HG03439 (cell line): Measurements from ENCODE around the gene GNAQ.

ENCODE experiments used
- ATAC-seq: cut with Tn5 transposase; IDR thresholded peaks from one replicate; pipeline ENCODE4 v1.9.1; 2021; ENCODE audit warnings: mild to moderate bottlenecking, moderate library complexity; ENCODE audit not compliant: unreplicated experiment

The GNAQ gene

GRCh38 chr9:77977210-77977611 lies 54.4 kb downstream of the GNAQ start:
- no peak for ATAC-seq

- ATAC-seq: no peak
Measured at GRCh38 chr9:77975806-77976205, 55.8 kb downstream of the GNAQ start.

DNA sequence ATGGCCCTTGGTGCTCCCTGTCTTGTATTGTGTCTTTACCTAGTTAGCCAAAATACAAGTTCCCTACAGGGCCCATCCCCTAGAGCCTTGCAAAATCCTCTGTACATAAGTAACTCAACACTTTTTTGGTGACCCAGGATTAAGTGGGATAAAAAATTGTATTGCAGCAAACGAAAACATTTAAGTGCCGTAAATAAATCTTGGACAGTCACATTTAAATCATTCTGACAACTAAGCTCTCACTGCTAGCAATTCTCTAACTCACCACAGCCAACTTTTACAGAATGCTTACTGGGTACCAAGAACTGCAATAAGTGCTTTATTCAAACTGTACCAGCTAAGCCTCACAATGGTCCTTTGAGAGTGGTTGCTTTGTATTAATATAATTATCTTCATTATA lies 56.6 kb downstream of the GNAQ start:
- ATAC-seq: no peak

GRCh38 chr9:77974434-77974833 lies 57.2 kb downstream of the GNAQ start:
- ATAC-seq: no peak

GRCh38 chr9:77969083-77969482 lies 62.5 kb downstream of the GNAQ start:
- ATAC-seq: no peak

DNA sequence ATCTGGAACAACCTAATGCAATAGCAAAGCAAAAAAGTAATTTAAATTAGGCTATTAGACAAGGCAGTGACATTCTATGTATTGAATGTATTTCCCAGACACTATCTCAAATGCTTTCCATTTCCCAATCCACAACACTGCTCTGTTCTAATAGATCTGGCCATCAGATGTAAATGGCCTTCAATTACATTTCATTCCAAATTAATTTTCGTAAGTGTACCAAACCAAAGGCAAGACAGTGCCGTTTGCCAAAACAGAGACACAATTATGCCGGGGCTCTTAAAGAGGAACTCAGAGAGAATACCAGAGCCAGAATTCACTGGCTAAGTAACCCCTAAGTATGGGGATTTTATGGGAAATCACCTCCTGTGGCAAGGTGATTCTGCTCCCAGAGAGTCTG lies 63.1 kb downstream of the GNAQ start:
- no peak for ATAC-seq

GRCh38 chr9:77966718-77967117 lies 64.9 kb downstream of the GNAQ start:
- no peak for ATAC-seq

DNA sequence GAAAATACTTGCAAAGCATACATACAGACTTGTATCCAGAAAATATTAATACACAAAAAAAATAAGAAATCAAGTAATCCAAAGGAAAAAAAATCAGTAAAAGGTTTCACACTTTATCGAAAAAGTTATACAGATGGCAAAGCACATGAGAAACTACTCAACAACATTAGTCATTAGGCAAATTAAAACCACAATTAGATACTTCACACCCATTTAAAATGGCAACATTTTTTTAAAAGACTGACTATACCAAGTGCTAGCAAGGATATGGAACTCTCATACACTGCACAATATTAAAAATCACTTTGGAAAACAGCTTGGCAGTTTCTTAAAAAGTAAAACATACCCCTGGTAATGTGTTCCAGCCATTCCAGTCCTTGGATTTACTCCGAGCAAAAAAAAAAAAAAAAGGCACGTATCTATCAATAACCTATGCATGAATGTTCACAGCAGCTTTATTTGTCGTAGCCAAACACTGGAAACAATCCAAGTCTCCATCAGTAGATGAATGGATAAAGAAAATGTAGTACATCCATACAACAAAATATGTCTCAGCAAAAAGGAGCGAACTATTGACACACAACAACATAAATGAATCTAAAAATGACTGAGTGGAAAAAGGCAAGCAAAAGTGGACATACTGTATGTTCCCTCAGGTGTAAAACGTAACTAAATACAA lies 66.0 kb downstream of the GNAQ start:
- ATAC-seq: no peak

GRCh38 chr9:77964258-77964657 lies 67.4 kb downstream of the GNAQ start:
- ATAC-seq: no peak

DNA sequence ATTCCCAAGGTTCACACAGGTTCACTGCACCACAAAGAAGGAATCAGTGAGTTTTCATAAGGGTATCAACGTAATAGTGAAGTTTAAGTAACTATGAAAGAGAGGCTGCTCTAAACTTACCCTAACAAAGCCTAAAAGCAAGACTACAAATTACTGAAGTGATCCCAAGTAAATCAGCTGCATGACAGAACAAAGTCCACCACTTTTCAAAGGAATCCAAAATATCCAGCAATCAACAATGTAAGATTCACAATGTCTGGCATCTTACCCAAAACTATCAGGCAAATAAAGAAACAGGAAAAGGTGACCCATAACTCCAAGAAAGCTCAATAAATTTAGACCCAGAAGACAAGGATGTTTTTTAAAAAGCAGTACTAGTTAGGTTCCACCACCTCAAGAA lies 70.1 kb downstream of the GNAQ start:
- ATAC-seq: no peak

GRCh38 chr9:77960356-77961153 lies 71.1 kb downstream of the GNAQ start:
- ATAC-seq: no peak

- no peak for ATAC-seq
Measured at GRCh38 chr9:77959803-77960202, 71.8 kb downstream of the GNAQ start.

DNA sequence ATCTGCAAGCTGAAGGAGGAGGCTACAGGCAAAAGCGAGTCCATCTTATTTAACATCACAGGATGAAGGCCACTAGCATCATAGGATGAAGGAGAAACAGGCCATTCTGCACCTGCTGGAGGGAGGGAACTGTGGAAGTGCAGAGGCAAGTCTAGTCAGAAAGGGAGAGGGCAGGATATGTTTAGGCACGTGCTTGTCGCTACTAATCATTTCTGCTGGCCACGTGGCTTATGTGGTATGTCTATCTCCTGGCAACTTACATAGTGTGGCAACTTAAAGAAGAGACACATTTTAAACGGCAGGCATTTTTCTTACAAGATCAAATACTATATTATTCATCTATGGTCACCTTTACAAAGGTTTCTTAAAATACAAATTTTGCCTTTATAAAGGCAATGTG lies 74.0 kb downstream of the GNAQ start:
- no peak for ATAC-seq

- no peak for ATAC-seq
Measured at GRCh38 chr9:77956555-77956954, 75.1 kb downstream of the GNAQ start.

GRCh38 chr9:77954666-77955015 lies 77.0 kb downstream of the GNAQ start:
- no peak for ATAC-seq

- ATAC-seq: no peak
Measured at GRCh38 chr9:77954013-77954665, 77.5 kb downstream of the GNAQ start.

- ATAC-seq: no peak
Measured at GRCh38 chr9:77953590-77953989, 78.0 kb downstream of the GNAQ start.

DNA sequence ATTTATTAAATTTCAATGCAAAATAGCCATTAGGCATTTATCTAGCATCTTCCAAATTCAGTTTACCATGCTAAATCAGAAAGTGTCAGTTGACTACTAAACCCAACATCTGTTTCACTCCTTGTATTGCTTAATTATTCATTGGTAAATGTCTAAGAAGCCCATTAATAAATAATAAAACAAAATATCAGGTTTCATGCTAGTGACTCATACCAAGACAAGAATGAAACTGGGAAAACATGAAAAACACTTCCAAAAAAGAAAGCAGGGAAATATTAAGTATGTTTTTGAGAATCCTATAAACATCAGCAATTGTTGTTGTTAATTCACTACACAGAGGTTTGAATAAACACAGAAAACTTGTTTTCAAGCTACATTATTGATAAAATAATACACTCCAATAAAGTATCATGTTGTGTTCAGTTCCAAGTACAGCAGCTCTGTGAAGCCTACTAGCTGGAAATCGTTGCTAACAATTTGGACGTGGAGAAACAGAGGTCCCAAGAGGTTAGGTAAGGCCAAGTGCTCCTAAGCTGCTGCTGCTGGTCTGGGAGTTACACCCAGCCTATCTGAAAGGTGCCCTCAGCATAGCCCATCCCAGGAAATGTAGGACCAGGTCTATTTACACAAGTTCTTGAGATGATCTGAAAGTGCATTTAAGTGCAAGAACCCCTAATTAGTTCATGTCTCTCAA lies 78.8 kb downstream of the GNAQ start:
- ATAC-seq: no peak

GRCh38 chr9:77951369-77951768 lies 80.2 kb downstream of the GNAQ start:
- ATAC-seq: no peak

- no peak for ATAC-seq
Measured at GRCh38 chr9:77949751-77950436, 81.7 kb downstream of the GNAQ start.

- ATAC-seq: no peak
Measured at GRCh38 chr9:77947651-77948050, 84.0 kb downstream of the GNAQ start.
